ENCODE measurements around the gene MRPL20.
"Not testable (repeated sequence)": the region's sequence is repeated elsewhere in the genome, so short reads cannot be mapped to it uniquely, and the experiment has no call there.

Gene MRPL20

DNA sequence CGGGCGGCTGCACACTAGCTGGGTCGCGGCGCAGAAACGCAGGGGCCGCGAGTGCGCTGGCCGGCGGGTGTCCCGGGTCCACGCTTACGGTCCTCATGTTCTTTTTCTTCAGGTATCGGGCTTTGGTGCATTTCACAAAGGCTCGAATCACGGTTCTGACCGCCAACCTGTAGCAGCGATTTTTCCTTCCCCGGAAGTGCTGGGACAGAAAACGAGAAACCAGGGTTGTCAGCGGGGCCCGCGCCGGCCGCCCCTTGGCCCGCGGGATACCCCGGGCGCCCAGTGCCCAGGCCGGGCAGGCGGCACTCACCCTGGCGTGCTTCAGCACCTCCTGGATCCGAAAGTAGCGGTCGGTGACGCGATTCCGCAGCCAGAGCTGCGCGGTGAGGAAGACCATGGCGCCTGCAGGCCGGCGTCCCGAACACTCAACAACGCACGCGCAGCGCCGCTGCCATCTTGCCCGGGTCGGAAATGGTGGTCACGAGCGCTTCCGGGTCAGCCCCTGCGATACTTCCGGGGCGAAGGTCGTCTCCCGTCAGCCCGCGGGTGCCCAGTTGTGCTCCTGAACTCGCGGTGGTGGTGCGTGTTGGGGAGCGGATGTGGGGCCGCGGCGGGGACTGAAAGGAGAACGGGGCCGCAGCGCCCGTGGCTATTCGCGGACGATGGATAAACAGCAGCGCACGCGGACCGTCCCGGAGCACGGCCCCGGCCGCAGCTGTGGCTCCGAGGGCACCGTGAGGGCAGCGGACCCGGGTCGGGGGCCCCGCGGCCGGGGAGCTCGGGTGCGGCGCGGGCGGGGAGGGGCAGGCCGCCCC is at the start of gene MRPL20:
MRPL20 (minus strand) TSS at position 473 of the 815 bp plus-strand sequence; CDS start at position 397, 76 bp downstream.
- peak; percentile 97 for DNase-seq

DNA sequence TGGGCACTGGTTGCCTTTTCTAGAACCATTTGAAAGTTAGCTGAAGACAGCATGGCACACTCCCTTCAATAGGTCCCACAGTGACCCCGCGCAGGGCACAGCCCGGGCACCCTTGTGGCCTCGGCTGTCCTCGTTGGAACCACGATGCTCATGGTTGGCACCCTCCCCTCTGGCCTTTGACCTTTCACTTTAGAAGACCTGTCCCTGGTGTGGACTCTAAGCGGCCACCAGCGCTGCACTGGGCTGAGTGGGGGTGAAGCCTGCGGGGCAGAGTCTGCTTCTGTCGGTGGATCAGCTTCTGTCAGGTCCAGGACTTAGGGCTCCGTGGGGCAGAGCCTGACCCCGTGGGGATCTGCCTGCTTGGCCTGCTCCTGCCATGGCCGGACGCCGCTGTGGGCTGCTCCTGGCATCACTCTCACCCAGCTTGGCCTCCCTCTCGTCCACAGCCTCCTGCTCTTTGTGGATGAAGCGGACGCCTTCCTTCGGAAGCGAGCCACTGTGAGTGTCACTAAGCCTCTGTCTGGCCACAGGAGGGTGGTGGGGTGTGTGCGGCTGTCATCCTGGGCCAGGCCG is 49.7 kb upstream of the MRPL20 start:
- DNase-seq = not testable (repeated sequence)

GRCh38 chr1:1455934-1456333 is 48.8 kb upstream of the MRPL20 start:
- DNase-seq = not testable (repeated sequence)

- DNase-seq = no peak
Measured at GRCh38 chr1:1455366-1455884, 48.3 kb upstream of the MRPL20 start.

DNA sequence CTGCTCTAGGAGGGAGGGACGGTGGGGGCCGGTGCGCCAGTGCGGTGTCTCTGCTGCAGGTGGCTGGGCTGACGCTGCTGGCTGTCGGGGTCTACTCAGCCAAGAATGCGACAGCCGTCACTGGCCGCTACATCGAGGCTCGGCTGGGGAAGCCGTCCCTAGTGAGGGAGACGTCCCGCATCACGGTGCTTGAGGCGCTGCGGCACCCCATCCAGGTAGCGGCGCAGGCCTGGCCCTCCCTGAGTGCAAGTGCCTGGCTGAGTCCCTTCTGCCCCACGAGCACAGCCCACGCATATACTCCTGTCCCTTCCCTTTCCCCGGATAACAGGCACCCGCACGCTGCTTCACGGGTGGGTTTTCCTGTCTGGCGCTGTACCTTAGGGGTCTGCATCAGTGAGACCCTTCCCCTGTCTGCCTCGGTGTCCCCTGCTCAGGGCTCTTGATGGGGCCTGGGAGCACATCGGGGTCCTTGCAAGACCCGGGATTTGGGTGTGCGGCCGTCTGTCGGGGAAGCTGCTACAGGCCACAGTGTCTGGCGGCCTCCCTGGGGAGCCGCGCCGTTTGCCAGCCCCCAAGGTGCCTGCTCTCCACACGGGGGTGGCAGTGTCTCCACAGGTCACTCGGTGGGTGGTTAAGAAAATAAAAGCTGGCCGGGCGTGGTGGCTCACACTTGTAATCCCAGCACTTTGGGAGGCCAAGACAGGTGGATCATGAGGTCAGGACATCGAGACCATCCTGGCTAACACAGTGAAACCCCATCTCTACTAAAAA is 47.4 kb upstream of the MRPL20 start:
- DNase-seq = not testable (repeated sequence)

DNA sequence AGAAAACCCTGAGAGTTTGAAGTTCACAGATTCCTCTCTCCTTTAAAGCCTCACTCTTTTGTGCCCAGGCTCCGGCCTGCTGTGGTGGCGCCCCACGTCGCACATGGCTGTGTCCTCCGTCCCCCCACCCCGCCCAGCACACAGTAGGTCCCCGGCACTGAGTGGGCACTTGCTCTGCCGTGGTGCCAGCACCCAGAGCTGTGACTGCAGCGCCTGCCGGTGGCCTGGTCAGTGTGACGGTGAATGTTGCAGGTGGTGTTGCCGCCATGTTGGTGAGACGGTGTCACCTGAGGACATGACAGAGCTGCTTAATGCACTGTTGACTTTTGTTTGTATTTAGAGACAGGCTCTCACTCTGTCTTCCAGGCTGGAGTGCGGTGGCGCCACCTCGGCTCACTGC is 45.8 kb upstream of the MRPL20 start:
- DNase-seq = no peak

GRCh38 chr1:1452365-1452739 is 45.3 kb upstream of the MRPL20 start:
- DNase-seq = not testable (repeated sequence)

DNA sequence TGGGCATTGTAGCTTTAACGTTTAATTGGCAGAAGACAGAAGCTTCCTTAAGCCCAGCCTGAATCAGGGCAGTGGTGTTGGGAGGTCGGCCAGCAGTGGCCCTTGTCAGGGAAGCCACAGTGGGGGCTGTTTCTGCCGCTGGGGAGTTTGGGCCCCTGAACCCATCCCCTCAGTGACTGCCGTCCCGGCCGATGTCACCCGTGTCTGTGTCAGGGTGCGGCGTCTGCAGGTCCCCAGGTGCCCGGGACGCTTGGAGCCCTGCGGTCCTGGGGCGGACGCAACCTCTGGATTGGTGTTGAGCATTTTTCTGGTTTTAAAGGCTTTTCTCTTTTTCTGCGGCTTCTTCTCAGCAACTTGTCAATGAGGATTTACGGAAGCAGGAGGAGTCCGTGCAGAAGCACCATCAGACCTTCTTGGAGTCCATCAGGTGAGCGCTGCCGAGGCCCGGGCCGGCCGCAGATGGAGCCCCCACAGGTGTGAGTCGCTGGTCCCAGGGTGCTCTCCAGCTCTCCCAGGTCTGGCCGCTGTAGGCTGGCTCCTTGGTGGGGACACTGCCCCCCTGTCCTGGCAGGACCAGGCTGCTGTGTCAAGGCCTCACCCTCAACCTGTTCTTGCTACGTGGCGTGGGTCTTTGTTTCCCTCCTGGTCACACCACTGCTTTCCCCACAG is 44.7 kb upstream of the MRPL20 start:
- no peak for DNase-seq

DNA sequence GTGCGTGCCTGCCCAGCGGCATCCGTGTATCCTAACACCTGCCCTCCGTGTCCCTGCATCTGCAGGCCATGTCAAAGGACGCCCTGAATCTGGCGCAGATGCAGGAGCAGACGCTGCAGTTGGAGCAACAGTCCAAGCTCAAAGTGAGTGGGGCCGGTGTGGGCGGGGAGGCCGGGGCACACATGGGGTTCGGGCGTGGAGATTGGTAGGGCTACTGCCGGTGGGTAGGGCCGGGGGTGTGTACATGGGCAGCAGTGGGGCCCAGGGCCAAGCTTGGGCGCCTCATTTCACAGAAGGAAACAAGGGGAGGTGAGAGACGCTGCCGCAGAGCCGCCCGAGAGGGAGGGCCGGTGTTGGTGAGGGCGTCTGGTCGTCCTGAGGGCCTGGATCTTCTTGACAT is 43.5 kb upstream of the MRPL20 start:
- not testable (repeated sequence) for DNase-seq

- DNase-seq = no peak
Measured at GRCh38 chr1:1449099-1449739, 42.1 kb upstream of the MRPL20 start, which contains the start of gene ATAD3C. Gene ATAD3C, plus strand, starts transcription at chr1:1449689. Its CDS starts 995 bp downstream, at chr1:1450684.

DNA sequence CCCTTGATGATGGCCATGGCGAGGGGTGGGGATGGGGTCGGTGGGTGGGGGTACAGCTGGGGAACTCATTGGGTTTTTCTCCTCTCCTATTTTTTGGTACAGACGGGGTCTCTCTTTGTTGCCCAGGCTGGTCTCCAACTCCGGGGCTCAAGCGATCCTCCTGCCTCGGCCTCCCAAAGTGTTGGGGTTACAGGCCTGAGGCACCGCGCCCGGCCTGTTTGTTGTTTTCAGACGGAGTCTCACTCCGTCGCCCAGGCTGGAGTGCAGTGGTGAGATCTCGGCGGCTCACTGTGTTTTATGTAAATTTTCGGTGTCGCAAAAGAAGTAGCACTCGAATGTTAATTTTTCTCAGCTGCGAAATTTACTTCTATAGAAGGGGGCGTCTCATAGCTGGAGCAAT is 39.5 kb upstream of the MRPL20 start:
- not testable (repeated sequence) for DNase-seq

- DNase-seq = no peak
Measured at GRCh38 chr1:1442069-1442770, 35.1 kb upstream of the MRPL20 start.

DNA sequence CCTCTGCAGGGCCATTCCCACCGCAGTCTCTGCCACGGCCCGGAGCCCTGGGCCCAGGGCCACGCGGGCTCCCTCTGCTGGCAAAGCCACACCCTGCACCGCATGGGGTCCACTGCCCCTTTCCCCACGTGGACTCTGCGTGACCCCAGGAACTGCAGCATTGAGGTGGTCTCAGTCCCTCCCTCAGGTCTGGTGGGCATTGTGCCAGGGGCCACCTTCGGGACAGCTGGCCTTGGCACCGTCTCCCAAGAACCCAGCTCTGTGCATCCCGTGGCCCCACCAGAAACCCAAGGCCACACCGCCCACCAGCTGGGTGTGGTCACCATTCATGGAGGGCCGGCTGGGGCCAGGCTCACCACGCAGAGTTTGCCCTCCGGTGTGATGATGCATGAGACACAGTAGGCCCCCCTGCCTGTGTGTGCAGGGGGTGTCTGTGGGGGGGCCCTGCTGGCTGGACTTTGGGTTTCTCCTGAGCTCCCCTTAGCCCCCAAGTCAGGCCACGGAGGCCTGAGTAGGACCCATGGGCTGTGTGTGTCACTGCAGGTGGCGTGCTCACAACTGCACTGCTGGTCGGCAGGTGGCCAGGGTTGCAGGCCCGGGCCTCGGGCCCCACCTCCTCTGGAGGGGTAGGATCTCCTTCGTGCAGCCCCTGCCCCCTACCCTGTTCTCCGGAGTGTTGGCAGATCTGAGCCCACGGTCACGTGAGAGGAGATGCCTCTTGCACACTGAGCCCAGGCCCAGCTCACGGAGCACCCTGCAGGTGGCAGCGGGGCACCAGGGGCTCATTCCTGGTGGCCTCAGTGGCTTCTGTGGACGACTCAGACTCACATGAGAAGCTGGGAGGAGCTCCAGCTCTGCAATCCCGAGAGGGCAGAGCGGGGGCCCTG is 34.2 kb upstream of the MRPL20 start:
- peak; percentile 77 for DNase-seq

DNA sequence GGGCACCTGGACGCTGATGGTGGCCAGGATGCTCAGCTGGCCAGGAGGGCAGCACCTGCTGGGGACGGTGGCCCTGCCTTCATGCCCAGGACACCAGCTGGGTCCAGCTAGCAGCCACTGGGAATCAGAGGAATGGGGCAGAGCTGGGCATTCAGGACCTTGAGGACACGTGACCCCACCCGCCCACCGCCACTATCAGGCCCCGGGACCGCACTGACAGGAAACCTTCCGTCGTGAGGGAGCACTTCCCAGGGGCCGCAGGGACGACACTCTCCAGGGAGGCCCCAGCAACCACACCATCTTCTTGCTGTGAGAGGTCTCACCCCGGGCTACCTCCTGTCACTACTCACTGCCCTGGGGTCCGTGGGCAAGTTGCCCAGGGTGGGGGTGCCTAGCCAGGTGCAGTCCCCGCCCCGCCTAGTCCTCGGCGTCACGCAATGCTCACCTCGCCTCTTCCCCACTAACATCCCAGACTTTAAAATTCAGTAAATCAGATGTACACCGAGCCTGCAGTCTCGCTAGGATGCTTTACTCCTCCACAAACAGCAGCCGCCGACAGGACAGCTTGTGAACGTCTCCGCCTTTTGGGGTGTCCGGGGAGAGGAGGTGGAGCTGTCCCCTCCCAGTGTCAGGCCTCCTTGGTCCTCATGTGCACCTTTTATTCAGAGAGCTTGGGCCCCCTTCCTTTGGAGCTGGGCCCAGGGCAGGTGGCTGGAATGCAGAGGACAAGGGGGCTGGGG is 33.3 kb upstream of the MRPL20 start:
- no peak for DNase-seq

GRCh38 chr1:1439546-1440261 is 32.6 kb upstream of the MRPL20 start:
- no peak for DNase-seq

GRCh38 chr1:1438531-1439381 is 31.7 kb upstream of the MRPL20 start:
- DNase-seq = no peak

- DNase-seq = no peak
Measured at GRCh38 chr1:1437904-1438376, 30.8 kb upstream of the MRPL20 start.
